Heart right ventricle (tissue), 16 donors: ENCODE data around the gene MLX. TPM values are rescaled to one million over a fixed set of nuclear protein-coding genes. Genes with fewer than 3 reads are reported as not detected.

ENCODE experiments used
- ATAC-seq, 8 donors: fragments of 200-7000 bp; cut with Tn5 transposase; one replicate each; pipeline ENCODE4 v1.9.1; 2020; ENCODE audit warnings: mild to moderate bottlenecking in 8 of 8, moderate library complexity in 8 of 8, moderate number of reproducible peaks in 1 of 8
- DNase-seq, 2 donors: peaks; one replicate each; pipeline ENCODE4 v3.0.0-alpha.2; 2020
- H3K27ac ChIP-seq, 10 donors: fragments of 200-600 bp; sonication (generic) in 2 of 10; one replicate each; pipeline versions ENCODE4 v1.5.0 to v1.8.0; 2020 to 2022; ENCODE audit warnings: mild to moderate bottlenecking in 3 of 10
- H3K27me3 ChIP-seq, 7 donors: fragments of 200-600 bp; one replicate each; pipeline ENCODE4 v1.8.0; 2021 to 2022; ENCODE audit warnings: mild to moderate bottlenecking in 2 of 7
- H3K36me3 ChIP-seq, 9 donors: fragments of 200-600 bp; sonication (generic) in 1 of 9; one replicate each; pipeline versions ENCODE4 v1.5.0 to v1.8.0; 2020 to 2022; ENCODE audit warnings: mild to moderate bottlenecking in 2 of 9
- H3K4me1 ChIP-seq, 9 donors: fragments of 200-600 bp; sonication (generic) in 1 of 9; one replicate each; pipeline versions ENCODE4 v1.5.0 to v1.8.0; 2020 to 2022; ENCODE audit warnings: mild to moderate bottlenecking in 4 of 9
- H3K4me3 ChIP-seq, 10 donors: fragments of 200-600 bp; sonication (generic) in 2 of 10; one replicate each; pipeline versions ENCODE4 v1.5.0 to v1.8.0; 2020 to 2022; ENCODE audit warnings: mild to moderate bottlenecking in 7 of 10, moderate library complexity in 2 of 10
- H3K9me3 ChIP-seq, 11 donors: fragments of 200-600 bp in 10 of 11; sonication (generic) in 2 of 11; one replicate each; pipeline versions ENCODE4 v1.5.0 to v1.8.0; 2013 to 2022; ENCODE audit warnings: mild to moderate bottlenecking in 2 of 11, control low read depth in 1 of 11, moderate library complexity in 1 of 11
- CTCF ChIP-seq, 9 donors: fragments of 200-600 bp; sonication (generic) in 2 of 9; IDR thresholded peaks; one replicate each; pipeline versions ENCODE4 v1.5.0 to v1.8.0; 2021 to 2022; ENCODE audit warnings: antibody characterized with exemption in 9 of 9, mild to moderate bottlenecking in 5 of 9, moderate library complexity in 1 of 9
- WGBS, 2 donors: extraction: QIAGEN DNeasy Blood & Tissue Kit; methylation state at CpG; one replicate each; pipeline ENCODE4 v1.1.7; 2013; ENCODE audit warnings: inconsistent platforms in 1 of 2; 5-methylcytosine and 5-hydroxymethylcytosine counted together
- intact Hi-C, 10 donors: fragments of 100-400 bp; cut with DNase I; formaldehyde crosslinking; loops; one replicate each; pipeline versions ENCODE4 v1.11.1 to v1.14.2; 2022
- polyA plus RNA-seq, 2 donors: library from polyadenylated mRNA; stranded (reverse); fragments of 200-250 nt; gene quantifications; one replicate each; pipeline ENCODE4 v1.2.3, GENCODE V29; 2013
- total RNA-seq, 10 donors: library from RNA; stranded (reverse); fragmentation: NEBNext Ultra II Directional in 3 of 10; extraction: Animal tissue kit (Norgen Biotek cat#: 25700) in 3 of 10; gene quantifications; one replicate each; pipeline versions ENCODE4 v1.2.1 to v1.2.4, GENCODE V29; 2021 to 2023
- donor health status: Arrhythmogenic right ventricular cardiomyopathy.
- donor health status: ischemic (EF 13 %, LVEDD 7.1; RV severe dilation, severe dysfunction).
- donor health status: healthy with polysubstance abuse.
- donor health status: DM: no; HTN: yes; CAD: no.
- donor health status: DM: no; HTN: no; CAD: no.
- donor health status: ischemic (EF 25% LVEDD 6.9; RV normal size, moderate dysfunction).
- donor health status: ischemic (EF 25% LVEDD 5.7; RV mildly dilated, moderate dysfunction).
- donor health status: healthy.
- donor health status: DM: yes; HTN: yes; CAD: no.
- donor health status: Ischemic cardiomyopathy.
- donor health status: ischemic (EF 35%, LVEDD 5.7; RV mildly dilated, moderate dysfunction).
- donor health status: nonischemic (EF 11% LVEDD 7.7; RV severe dilation, severe dysfunction).
- donor health status: DM: yes; HTN: yes; CAD: no.
- donor health status: PGD.
- donor health status: ischemic (EF 29% LVEDD 5.4; RV normal size, mild dysfunction).
- donor health status: nonischemic (EF 23%, LVEDD 6.1; RV moderate dilation, normal function).

Gene MLX
- total and polyA plus RNA-seq, 12 donors: 45.7 to 87.2 (median 56.9) TPM

- ATAC-seq (peak; percentile 8 to 66 (median 48)), DNase-seq (peak; percentile 55 to 77)
- Histone ChIP-seq H3K36me3 (peaks cover 0 to 58% (median 8%) of the 10 kb centered on the region in 9 donors), H3K27ac (peak overlapping the region; percentile 92 to 98 (median 95)), H3K9me3 (no peaks in the 10 kb centered on the region), H3K27me3 (no peaks in the 10 kb centered on the region), H3K4me1 (peaks cover 60 to 90% (median 74%) of the 10 kb centered on the region in 9 donors), H3K4me3 (peak overlapping the region in 2 of 10 donors; percentile 1 to 15)
- WGBS, 2 donors: 14 to 17% methylated on average over 6 of the region's 6 CpGs
- TF ChIP-seq CTCF (IDR thresholded peaks at IDR 0.05): no peak
- intact Hi-C loops: loop anchor here in 9 of 10 donors (5.0 to 10.0 kb wide), 10 partner anchors 84 to 394 kb away; partner anchors contain the start of genes CAVIN1 (in 7 of the 9), HSPB9 (in 1 of the 9) and KAT2A (in 1 of the 9)
These were observed 48.0 kb upstream of the MLX start for GRCh38 chr17:42518755-42519545.

- TF ChIP-seq CTCF (IDR thresholded peaks at IDR 0.05): no peak
- H3K4me3 ChIP-seq: peak overlapping the region in 2 of 10 donors; percentile 15 to 17
These were observed 47.1 kb upstream of the MLX start for GRCh38 chr17:42519546-42520491.

GRCh38 chr17:42520540-42520951, 46.4 kb upstream of the MLX start:
- peaks cover 60 to 95% (median 80%) of the 10 kb centered on the region in 9 donors for H3K4me1 ChIP-seq
- no peak for DNase-seq
- peak overlapping the region in 1 of 10 donors; percentile 17 for H3K4me3 ChIP-seq

More at GRCh38 chr17:42519546-42520491, 47.1 kb upstream of the MLX start:
- H3K27me3 ChIP-seq: no peaks in the 10 kb centered on the region
- WGBS, 2 donors: 24 to 29% methylated on average over 12 of the region's 12 CpGs
- DNase-seq (peak; percentile 85 to 95), ATAC-seq (peak; percentile 71 to 83 (median 78))
- intact Hi-C loops: loop anchor here (5.0 to 10.0 kb wide), 16 partner anchors 85 to 555 kb away; partner anchors contain the start of genes CAVIN1 (in 7 of the 10), HSPB9 (in 2 of the 10), KAT2A (in 2 of the 10) and CNP (in 1 of the 10)
- H3K36me3 ChIP-seq: peaks cover 0 to 49% (median under 1%) of the 10 kb centered on the region in 9 donors
- H3K27ac ChIP-seq: peak overlapping the region; percentile 92 to 98 (median 95)
- no peaks in the 10 kb centered on the region for H3K9me3 ChIP-seq
- H3K4me1 ChIP-seq: peaks cover 60 to 89% (median 77%) of the 10 kb centered on the region in 9 donors

More at GRCh38 chr17:42520540-42520951, 46.4 kb upstream of the MLX start:
- WGBS, 2 donors: 37 to 48% methylated on average over 9 of the region's 9 CpGs
- peak in 2 of 8 donors; percentile 3 to 4 for ATAC-seq
- intact Hi-C loops: loop anchor here in 5 of 10 donors (5.0 to 10.0 kb wide), 6 partner anchors 93 to 556 kb away; partner anchors contain the start of genes CNP (in 1 of the 5), HCRT (in 1 of the 5), HSPB9 (in 1 of the 5) and KAT2A (in 1 of the 5)
- Histone ChIP-seq H3K27ac (peak overlapping the region; percentile 92 to 98 (median 95)), H3K27me3 (no peaks in the 10 kb centered on the region), H3K9me3 (no peaks in the 10 kb centered on the region), H3K36me3 (peaks cover 0 to 42% (median 0%) of the 10 kb centered on the region in 9 donors)
- peak in 7 of 9 donors; percentile 9 to 48 (median 29) for TF ChIP-seq CTCF (IDR thresholded peaks at IDR 0.05)
